WTC11 (cell line): Measurements from ENCODE around the gene ATP9B. TPM values are rescaled to one million over a fixed set of nuclear protein-coding genes. Genes with fewer than 3 reads are reported as not detected.

Experiments
- ATAC-seq: fragments of 200-7000 bp; cut with Tn5 transposase; 2 replicates; pipeline ENCODE4 v1.10.0; 2021; ENCODE audit warnings: mild to moderate bottlenecking, moderate library complexity
- CTCF ChIA-PET: fragments of 300-600 bp; sonication (Branson Sonifier 250); formaldehyde crosslinking; loops from one replicate; lab custom pipeline; 2021; ENCODE audit warnings: antibody characterized with exemption; lab: Charles Lee
- POLR2A ChIA-PET: fragments of 350-600 bp; sonication (Branson Sonifier 250); formaldehyde crosslinking; loops from one replicate; lab custom pipeline; 2021; ENCODE audit warnings: antibody characterized with exemption; lab: Charles Lee
- DNase-seq: peaks from one replicate; pipeline ENCODE4 v3.0.0; 2021; ENCODE audit warnings: low spot score
- H3K27ac Mint-ChIP-seq: 2 replicates; pipeline ENCODE4 v1.8.0; 2021; ENCODE audit warnings: mixed read lengths
- H3K27me3 Mint-ChIP-seq: 2 replicates; pipeline ENCODE4 v1.8.0; 2021; ENCODE audit warnings: low read depth, mild to moderate bottlenecking, moderate library complexity, mixed read lengths
- H3K36me3 Mint-ChIP-seq: 2 replicates; pipeline ENCODE4 v1.8.0; 2021; ENCODE audit warnings: mixed read lengths
- H3K4me1 Mint-ChIP-seq: 2 replicates; pipeline ENCODE4 v1.8.0; 2022; ENCODE audit warnings: mixed read lengths
- H3K4me3 Mint-ChIP-seq: 2 replicates; pipeline ENCODE4 v1.8.0; 2021; ENCODE audit warnings: mild to moderate bottlenecking, moderate library complexity, mixed read lengths
- H3K9me3 Mint-ChIP-seq: 2 replicates; pipeline ENCODE4 v1.8.0; 2021; ENCODE audit warnings: mixed read lengths
- AFF4 ChIP-seq: sonication (generic); formaldehyde crosslinking; IDR thresholded peaks from 2 replicates; pipeline ENCODE4 v1.8.1; 2023; ENCODE audit warnings: mild to moderate bottlenecking, missing genetic modification reagents, borderline replicate concordance
- AR ChIP-seq: fragments of 250-450 bp; sonication (Bioruptor Pico); IDR thresholded peaks from 2 replicates; pipeline ENCODE4 v1.9.0; 2021; ENCODE audit warnings: mild to moderate bottlenecking
- ATF2 ChIP-seq: sonication (generic); formaldehyde crosslinking; IDR thresholded peaks from 2 replicates; pipeline ENCODE4 v1.8.1; 2022; ENCODE audit warnings: low read depth, missing genetic modification reagents, borderline replicate concordance
- CBFB ChIP-seq: sonication (generic); formaldehyde crosslinking; IDR thresholded peaks from 2 replicates; pipeline ENCODE4 v1.8.1; 2022; ENCODE audit warnings: mild to moderate bottlenecking, low read depth, missing genetic modification reagents
- E2F1 ChIP-seq: sonication (generic); formaldehyde crosslinking; IDR thresholded peaks from 2 replicates; pipeline ENCODE4 v1.8.0; 2022; ENCODE audit warnings: mild to moderate bottlenecking, missing genetic modification reagents
- EMX1 ChIP-seq: fragments of 250-450 bp; sonication (Bioruptor Pico); IDR thresholded peaks from 2 replicates; pipeline ENCODE4 v1.8.0; 2021; ENCODE audit warnings: mild to moderate bottlenecking
- FOXP4 ChIP-seq: sonication (generic); formaldehyde crosslinking; IDR thresholded peaks from 2 replicates; pipeline ENCODE4 v1.8.0; 2022; ENCODE audit warnings: mild to moderate bottlenecking, missing genetic modification reagents
- GTF2I ChIP-seq: fragments of 250-450 bp; sonication (Bioruptor Pico); conservative IDR thresholded peaks from 2 replicates; pipeline ENCODE4 v1.4.0; 2021; ENCODE audit warnings: mild to moderate bottlenecking
- IRF2 ChIP-seq: sonication (generic); formaldehyde crosslinking; IDR thresholded peaks from 2 replicates; pipeline ENCODE4 v1.8.0; 2022; ENCODE audit warnings: low read depth, missing genetic modification reagents, borderline replicate concordance
- MXD4 ChIP-seq: fragments of 250-450 bp; sonication (Bioruptor Pico); IDR thresholded peaks from 2 replicates; pipeline ENCODE4 v1.8.0; 2021; ENCODE audit warnings: mild to moderate bottlenecking, moderate library complexity, borderline replicate concordance
- MYBL2 ChIP-seq: sonication (generic); formaldehyde crosslinking; IDR thresholded peaks from 2 replicates; pipeline ENCODE4 v1.8.1; 2023; ENCODE audit warnings: mild to moderate bottlenecking, moderate library complexity, missing genetic modification reagents
- PRDM15 ChIP-seq: sonication (generic); formaldehyde crosslinking; IDR thresholded peaks from 2 replicates; pipeline ENCODE4 v1.8.0; 2022; ENCODE audit warnings: missing genetic modification reagents
- SP1 ChIP-seq: sonication (generic); formaldehyde crosslinking; conservative IDR thresholded peaks from 2 replicates; pipeline ENCODE4 v1.8.1; 2022; ENCODE audit warnings: missing genetic modification reagents
- TEAD4 ChIP-seq: sonication (generic); formaldehyde crosslinking; IDR thresholded peaks from 2 replicates; pipeline ENCODE4 v1.8.0; 2022; ENCODE audit warnings: mild to moderate bottlenecking, missing genetic modification reagents
- USF1 ChIP-seq: sonication (generic); formaldehyde crosslinking; IDR thresholded peaks from 2 replicates; pipeline ENCODE4 v1.8.0; 2022; ENCODE audit warnings: mild to moderate bottlenecking, missing genetic modification reagents
- ZNF317 ChIP-seq: sonication (generic); formaldehyde crosslinking; IDR thresholded peaks from 2 replicates; pipeline ENCODE4 v1.8.1; 2023; ENCODE audit warnings: low read depth, mild to moderate bottlenecking, moderate library complexity, missing genetic modification reagents, borderline replicate concordance
- ZSCAN18 ChIP-seq: fragments of 250-450 bp; sonication (Bioruptor Pico); IDR thresholded peaks from 2 replicates; pipeline ENCODE4 v2.1.2; 2022; ENCODE audit warnings: mild to moderate bottlenecking, moderate library complexity
- total RNA-seq: library from RNA; stranded (reverse); gene quantifications from 3 replicates; pipeline ENCODE4 v1.2.3, GENCODE V29; 2021

Gene ATP9B
- total RNA-seq, 1 experiment from 2014 or later, result 19.0 TPM

- DNase-seq, result no peak
- POLR2A ChIA-PET, result no interaction called here
- H3K27ac Mint-ChIP-seq, result no peak overlapping the region
- TF ChIP-seq PRDM15 (CRISPR knock-in tag), result no peak
- no peak for TF ChIP-seq MYBL2 (CRISPR knock-in tag)
- no peak for TF ChIP-seq TEAD4 (CRISPR knock-in tag)
- TF ChIP-seq ZNF317 (CRISPR knock-in tag), result no peak
- TF ChIP-seq FOXP4 (CRISPR knock-in tag), result no peak
- no peak for ATAC-seq
- CTCF ChIA-PET, result no interaction called here
- H3K4me3 Mint-ChIP-seq, result no peak overlapping the region
- H3K9me3 Mint-ChIP-seq, result no peaks in the 10 kb centered on the region
- peaks cover 15% of the 10 kb centered on the region for H3K27me3 Mint-ChIP-seq
- no peaks in the 10 kb centered on the region for H3K36me3 Mint-ChIP-seq
- peaks cover 3% of the 10 kb centered on the region for H3K4me1 Mint-ChIP-seq
Observed at GRCh38 chr18:79385326-79385707, 316.1 kb downstream of the ATP9B start.

- Mint-ChIP-seq H3K4me3 (no peak overlapping the region), H3K27ac (no peak overlapping the region), H3K27me3 (peaks cover 20% of the 10 kb centered on the region), H3K4me1 (peaks cover 3% of the 10 kb centered on the region), H3K9me3 (no peaks in the 10 kb centered on the region), H3K36me3 (no peaks in the 10 kb centered on the region)
- POLR2A ChIA-PET, result no interaction called here
- CTCF ChIA-PET, result no interaction called here
- DNase-seq (no peak), ATAC-seq (no peak)
- TF ChIP-seq AFF4 (CRISPR knock-in tag) (no peak), E2F1 (no peak), SP1 (CRISPR knock-in tag) (no peak), ATF2 (CRISPR knock-in tag) (no peak), EMX1 (no peak), CBFB (CRISPR knock-in tag) (no peak), AR (CRISPR knock-in tag) (no peak), ZSCAN18 (CRISPR knock-in tag) (no peak), MXD4 (CRISPR knock-in tag) (no peak), USF1 (no peak), IRF2 (CRISPR knock-in tag) (no peak), GTF2I (CRISPR knock-in tag) (no peak)
Observed at GRCh38 chr18:79385708-79386341, 316.6 kb downstream of the ATP9B start.
